T-helper 2 cell treated with Interferon-gamma antibody and Interleukin-4, amounts not matched to agents 5 μg/mL and 100 μg/mL, for 36 hours (primary cell): ENCODE results near the gene TMEM167B.

Source experiments
- DNase-seq: peaks from one replicate; pipeline ENCODE4 v3.0.0; 2021; ENCODE audit warnings: low spot score
- H3K27ac Mint-ChIP-seq: one replicate; pipeline ENCODE4 v1.8.0; 2021; ENCODE audit warnings: mild to moderate bottlenecking, mixed read lengths
- H3K27me3 Mint-ChIP-seq: one replicate; pipeline ENCODE4 v1.8.0; 2021; ENCODE audit warnings: low read depth, mixed read lengths
- H3K36me3 Mint-ChIP-seq: one replicate; pipeline ENCODE4 v1.8.0; 2021; ENCODE audit warnings: low read depth, mixed read lengths
- H3K4me1 Mint-ChIP-seq: one replicate; pipeline ENCODE4 v1.8.0; 2021; ENCODE audit warnings: low read depth, mixed read lengths
- H3K4me3 Mint-ChIP-seq: one replicate; pipeline ENCODE4 v1.8.0; 2022; ENCODE audit warnings: mild to moderate bottlenecking, moderate library complexity, mixed read lengths
- H3K9me3 Mint-ChIP-seq: one replicate; pipeline ENCODE4 v1.8.0; 2021; ENCODE audit warnings: mixed read lengths

The TMEM167B gene

DNA sequence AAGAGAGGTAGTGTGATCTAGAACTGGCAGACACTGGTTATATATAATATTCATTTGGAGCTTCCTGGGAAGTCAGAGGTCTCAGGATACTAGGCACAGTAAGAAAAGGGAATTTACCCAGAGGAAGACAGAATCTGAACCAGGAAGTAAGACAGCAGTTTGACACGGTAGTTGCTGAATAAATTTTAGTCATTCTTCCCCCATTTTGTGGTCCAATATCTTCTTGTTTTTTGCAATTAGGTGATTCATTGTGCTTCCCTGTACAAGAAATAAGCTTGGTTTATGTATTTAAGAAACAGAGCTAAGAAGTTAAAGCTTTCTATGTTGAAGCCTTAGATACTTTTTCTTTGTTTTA, 1.3 kb downstream of the TMEM167B start:
- peak overlapping the region; percentile 97 for H3K27ac Mint-ChIP-seq
- H3K4me3 Mint-ChIP-seq, result peak overlapping the region; percentile 92
- no peaks in the 10 kb centered on the region for H3K27me3 Mint-ChIP-seq
- peaks cover 28% of the 10 kb centered on the region for H3K4me1 Mint-ChIP-seq
- H3K9me3 Mint-ChIP-seq, result no peaks in the 10 kb centered on the region
- peaks cover 24% of the 10 kb centered on the region for H3K36me3 Mint-ChIP-seq
- no peak for DNase-seq

DNA sequence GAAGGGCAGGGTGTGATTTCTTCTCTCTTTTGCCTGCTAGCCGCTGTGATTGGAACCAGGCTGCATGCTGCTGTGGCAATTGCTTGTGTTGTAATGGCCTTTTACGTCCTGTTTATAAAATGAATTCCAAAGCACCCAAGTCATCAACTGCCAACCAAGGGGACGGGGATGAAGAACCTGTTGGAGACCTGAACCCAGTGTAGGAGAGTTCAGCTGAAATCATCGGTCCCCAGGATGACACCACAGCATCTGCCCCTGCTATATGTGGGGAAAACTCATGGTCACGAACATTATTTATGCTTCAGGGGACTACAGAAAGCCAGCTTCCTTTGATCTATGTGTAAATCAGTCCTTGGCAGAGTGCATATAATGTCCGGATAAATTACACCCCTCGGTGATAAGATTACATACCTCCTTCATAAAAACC, 3.8 kb downstream of the TMEM167B start:
- Mint-ChIP-seq H3K9me3 (no peaks in the 10 kb centered on the region), H3K27me3 (no peaks in the 10 kb centered on the region), H3K36me3 (peaks cover 26% of the 10 kb centered on the region), H3K4me3 (no peak overlapping the region), H3K27ac (no peak overlapping the region), H3K4me1 (peaks cover 24% of the 10 kb centered on the region)
- no peak for DNase-seq

DNA sequence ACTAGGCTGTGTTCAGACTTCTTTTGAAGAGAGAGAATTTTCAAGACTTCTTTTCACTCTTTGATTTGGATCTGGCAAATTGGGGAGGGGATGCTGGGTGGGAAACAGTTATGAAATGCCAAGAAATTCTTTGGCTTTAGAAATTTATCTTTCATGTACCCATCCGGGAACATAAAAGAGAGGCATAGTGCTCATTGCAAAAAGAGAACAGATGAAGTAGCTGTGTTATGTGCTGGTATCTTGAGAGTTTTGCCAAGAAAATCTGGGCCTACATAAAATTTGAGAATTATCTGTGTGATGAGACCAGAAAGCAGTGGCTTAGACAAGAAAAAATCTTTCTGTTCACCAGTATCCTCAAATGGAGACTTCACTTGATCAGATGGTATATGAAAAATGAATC, 4.3 kb downstream of the TMEM167B start:
- DNase-seq, result no peak
- Mint-ChIP-seq H3K36me3 (peaks cover 26% of the 10 kb centered on the region), H3K9me3 (no peaks in the 10 kb centered on the region), H3K27ac (no peak overlapping the region), H3K27me3 (no peaks in the 10 kb centered on the region), H3K4me3 (no peak overlapping the region), H3K4me1 (peaks cover 21% of the 10 kb centered on the region)

DNA sequence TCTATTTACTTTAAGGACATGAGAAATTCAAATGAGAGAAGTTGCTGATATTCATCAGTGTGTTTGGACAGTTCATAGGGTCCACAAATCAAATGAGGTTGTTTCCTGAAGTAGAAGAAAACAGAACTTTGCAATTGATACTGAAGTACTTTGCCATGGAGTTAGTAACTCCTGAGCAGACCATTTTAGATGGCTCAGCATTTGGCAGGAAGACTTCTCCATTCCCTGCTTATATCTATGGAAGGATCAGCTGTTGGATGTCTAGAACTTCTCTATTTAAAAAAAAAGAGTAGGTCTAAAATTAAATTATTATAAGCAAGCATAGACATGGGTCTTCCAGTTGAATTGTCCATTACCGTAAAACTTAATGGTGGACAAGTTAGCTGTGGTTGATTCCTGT, 5.1 kb downstream of the TMEM167B start:
- no peak overlapping the region for H3K27ac Mint-ChIP-seq
- peaks cover 20% of the 10 kb centered on the region for H3K4me1 Mint-ChIP-seq
- no peaks in the 10 kb centered on the region for H3K27me3 Mint-ChIP-seq
- H3K4me3 Mint-ChIP-seq, result no peak overlapping the region
- DNase-seq, result no peak
- H3K36me3 Mint-ChIP-seq, result peaks cover 28% of the 10 kb centered on the region
- H3K9me3 Mint-ChIP-seq, result no peaks in the 10 kb centered on the region

DNA sequence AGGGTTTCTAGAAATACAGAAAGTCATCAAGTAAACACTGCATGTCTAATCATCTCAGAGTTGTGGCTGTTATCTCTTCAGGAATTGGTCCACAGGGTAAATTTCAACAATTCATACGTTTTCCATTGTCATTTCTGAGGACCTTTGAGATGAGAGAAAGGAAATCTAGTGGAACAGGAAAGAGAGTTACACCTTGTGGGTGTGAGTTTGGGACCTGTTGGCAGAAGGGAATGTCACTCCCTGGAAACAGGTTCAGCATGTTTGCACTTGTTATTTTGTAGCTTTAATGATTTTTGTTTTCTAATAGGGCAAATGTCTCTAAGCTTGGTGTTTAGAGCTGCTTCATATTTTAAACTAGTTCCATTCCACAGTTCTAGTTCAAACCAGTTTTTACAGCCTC, 5.6 kb downstream of the TMEM167B start:
- Mint-ChIP-seq H3K36me3 (peaks cover 29% of the 10 kb centered on the region), H3K9me3 (no peaks in the 10 kb centered on the region), H3K27me3 (no peaks in the 10 kb centered on the region), H3K4me3 (no peak overlapping the region), H3K27ac (no peak overlapping the region), H3K4me1 (peaks cover 20% of the 10 kb centered on the region)
- no peak for DNase-seq

DNA sequence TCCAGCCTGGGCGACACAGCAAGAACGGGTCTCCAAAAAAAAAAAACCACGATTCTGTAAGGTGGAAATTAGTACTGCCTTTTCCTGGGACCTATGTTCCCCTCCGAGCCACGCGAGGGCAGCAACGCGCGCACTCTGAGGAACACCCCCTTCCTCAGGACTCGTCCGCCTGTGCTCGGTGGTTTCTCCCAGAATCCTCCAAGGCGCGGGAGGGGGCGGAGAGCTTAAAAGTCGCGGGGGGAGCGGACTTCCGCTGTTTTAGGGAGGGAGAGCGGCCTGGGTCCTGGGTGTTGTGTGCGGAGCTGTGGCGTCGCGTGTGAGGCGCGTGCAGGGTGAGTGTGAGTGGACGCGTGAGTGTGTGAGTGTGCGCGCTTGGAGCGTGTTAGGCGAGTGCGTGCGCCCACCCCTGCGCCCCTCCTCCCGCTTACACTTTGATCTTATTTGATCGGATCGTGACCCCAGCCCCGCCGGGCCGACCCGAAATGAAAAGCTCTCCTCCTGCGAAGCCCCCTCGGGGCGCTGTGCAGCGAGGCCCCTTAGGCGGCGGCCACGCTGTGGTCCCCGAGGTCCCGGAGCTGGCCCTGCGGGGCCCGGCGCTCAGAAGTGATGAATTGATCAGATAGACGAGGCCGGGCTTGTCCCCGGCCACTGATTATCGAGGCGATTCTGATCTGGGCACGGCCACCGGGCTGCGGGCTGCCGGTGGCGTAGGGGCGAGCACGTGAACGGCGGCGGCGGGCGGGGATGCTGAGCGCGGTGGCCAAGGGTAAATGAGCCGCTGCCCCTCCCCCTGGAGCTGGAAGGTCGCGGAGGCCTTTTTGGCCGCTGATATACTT, 9.6 kb downstream of the TMEM167B start:
- H3K36me3 Mint-ChIP-seq, result peaks cover 15% of the 10 kb centered on the region
- H3K4me1 Mint-ChIP-seq, result peaks cover 5% of the 10 kb centered on the region
- no peaks in the 10 kb centered on the region for H3K9me3 Mint-ChIP-seq
- H3K4me3 Mint-ChIP-seq, result peak overlapping the region; percentile 93
- no peaks in the 10 kb centered on the region for H3K27me3 Mint-ChIP-seq
- DNase-seq, result peak; percentile 94
- H3K27ac Mint-ChIP-seq, result peak overlapping the region; percentile 94

DNA sequence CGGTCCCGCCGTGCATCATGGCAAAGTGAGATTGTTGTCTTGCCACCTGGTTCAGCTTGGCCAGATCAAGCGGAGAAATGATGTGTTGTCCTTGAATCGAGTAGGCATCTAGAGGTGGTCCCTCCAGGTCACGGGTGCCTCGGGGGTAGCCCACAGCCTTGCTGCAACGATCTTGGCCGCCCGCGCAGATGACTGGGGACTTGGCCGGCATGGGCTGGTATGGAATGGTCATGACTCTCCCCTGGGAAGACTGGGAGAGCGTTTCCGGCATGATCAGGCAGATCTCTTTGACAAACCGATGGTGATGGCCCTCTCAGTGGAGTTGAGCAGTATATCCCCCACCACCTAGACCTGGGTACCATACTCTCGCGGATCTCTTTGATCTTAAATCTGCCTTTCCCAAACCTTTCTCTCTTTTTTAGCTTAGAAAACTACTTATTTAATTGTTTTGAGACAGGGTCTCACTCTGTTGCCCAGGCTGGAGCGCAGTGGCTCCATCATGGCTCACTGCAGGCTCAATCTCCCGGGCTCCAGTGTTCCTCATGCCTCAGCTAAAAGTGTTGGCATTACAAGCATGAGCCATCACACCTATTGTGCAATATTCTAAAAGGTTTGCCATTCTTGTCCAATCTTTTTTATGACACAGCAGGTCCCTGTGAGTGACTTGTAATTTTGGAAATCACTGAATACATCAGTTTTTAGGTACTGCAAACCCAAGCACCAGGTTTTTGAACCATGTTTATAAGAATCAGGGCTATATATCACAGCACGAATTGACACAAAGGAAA, 14.0 kb downstream of the TMEM167B start:
- Mint-ChIP-seq H3K27me3 (peaks cover 5% of the 10 kb centered on the region), H3K27ac (no peak overlapping the region), H3K36me3 (peaks cover 14% of the 10 kb centered on the region), H3K4me1 (peaks cover 6% of the 10 kb centered on the region), H3K4me3 (no peak overlapping the region), H3K9me3 (no peaks in the 10 kb centered on the region)
- DNase-seq, result no peak

DNA sequence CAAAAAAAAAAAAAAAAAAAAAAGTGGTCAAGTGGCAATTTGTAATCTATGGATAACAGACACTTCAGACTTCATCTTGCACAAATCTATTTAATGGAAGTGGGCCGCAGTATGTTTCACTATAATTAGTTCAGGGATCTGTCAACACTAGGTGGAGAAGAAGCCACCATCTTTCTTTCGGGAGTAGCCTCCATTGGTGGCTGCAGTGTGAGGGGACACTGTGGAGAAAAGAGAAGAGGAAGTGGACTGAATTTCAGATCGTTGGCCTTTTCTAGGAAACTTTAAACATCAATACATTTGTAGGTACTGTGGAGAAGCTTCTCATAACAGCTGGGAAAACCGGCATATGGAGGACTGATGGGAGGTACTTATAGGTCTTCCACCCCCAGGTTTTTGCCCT, 15.3 kb downstream of the TMEM167B start:
- Mint-ChIP-seq H3K9me3 (no peaks in the 10 kb centered on the region), H3K27me3 (peaks cover 16% of the 10 kb centered on the region), H3K4me1 (peaks cover 5% of the 10 kb centered on the region), H3K27ac (no peak overlapping the region), H3K4me3 (no peak overlapping the region), H3K36me3 (peaks cover 10% of the 10 kb centered on the region)
- no peak for DNase-seq

DNA sequence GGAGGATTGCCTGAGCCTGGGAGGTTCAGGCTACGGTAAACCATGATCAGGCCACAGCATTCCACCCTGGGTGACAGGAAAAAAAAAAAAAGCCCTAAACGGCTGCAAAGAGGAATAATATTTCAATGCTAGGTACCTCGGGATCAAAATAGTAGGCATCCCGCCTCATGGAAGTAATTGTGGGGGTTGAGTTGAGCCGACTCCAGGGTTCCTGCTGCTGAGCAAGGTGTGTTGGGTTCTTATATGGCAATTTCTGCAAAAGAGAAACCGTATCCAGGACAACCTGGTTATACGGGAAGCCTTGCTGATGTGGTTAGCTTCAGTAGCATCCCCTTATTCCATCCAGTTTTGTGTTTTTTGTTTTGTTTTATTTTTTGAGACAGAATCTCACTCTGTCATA, 17.2 kb downstream of the TMEM167B start:
- H3K4me3 Mint-ChIP-seq, result no peak overlapping the region
- peaks cover 24% of the 10 kb centered on the region for H3K27me3 Mint-ChIP-seq
- H3K27ac Mint-ChIP-seq, result no peak overlapping the region
- peaks cover 7% of the 10 kb centered on the region for H3K4me1 Mint-ChIP-seq
- H3K36me3 Mint-ChIP-seq, result peaks cover 6% of the 10 kb centered on the region
- H3K9me3 Mint-ChIP-seq, result no peaks in the 10 kb centered on the region
- no peak for DNase-seq

DNA sequence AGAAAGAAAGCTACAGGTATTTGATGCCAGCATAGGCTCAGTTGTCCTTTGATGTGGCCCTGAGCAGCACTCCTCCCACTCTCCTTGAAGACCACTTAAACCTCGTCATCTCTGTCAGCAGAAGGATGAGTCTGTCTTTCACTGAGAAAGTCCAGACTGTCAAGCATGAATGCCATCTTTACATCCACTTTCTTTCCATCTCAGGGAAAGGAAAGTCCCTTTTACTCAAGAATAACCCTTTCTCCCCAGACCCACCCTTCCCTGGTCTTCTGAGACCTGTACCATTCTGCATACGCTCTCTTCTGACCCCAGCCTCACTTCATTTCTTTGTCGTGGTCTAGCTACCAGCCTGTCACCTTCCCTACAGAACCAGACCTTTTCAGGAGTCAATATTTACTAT, 19.3 kb downstream of the TMEM167B start:
- H3K9me3 Mint-ChIP-seq, result no peaks in the 10 kb centered on the region
- peaks cover 36% of the 10 kb centered on the region for H3K27me3 Mint-ChIP-seq
- H3K36me3 Mint-ChIP-seq, result no peaks in the 10 kb centered on the region
- DNase-seq, result no peak
- no peak overlapping the region for H3K4me3 Mint-ChIP-seq
- H3K4me1 Mint-ChIP-seq, result peaks cover 22% of the 10 kb centered on the region
- H3K27ac Mint-ChIP-seq, result no peak overlapping the region

DNA sequence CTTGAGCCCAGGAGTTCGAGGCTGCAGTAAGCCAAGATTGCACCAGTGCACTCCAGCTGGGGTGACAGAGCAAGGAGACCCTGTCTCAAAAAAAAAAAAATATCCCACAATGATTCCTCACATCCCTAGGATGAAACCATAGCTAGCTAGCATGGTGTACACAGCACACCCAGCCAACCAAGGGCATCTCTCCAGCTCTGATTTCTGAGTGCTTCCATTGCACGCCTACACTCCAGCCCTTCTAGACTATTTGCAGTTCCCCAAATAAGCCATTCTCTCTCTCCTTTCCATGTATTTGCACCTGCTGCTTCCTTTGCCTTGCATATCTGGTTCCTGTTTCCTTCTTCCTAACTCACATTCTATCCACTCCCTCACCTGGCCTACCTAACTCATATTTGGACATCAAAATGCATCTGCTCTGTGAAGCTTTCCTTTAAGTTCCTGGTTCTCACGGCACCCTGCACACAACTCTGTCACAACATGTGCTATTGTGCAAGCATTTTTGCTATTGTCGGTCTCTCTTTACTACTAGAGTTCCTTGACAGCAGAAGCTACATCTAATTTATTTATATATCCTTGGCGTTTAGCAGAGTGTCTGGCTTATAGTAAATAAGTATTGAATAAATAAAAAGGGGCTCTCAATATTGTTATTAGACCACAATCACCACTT, 21.0 kb downstream of the TMEM167B start:
- peaks cover 33% of the 10 kb centered on the region for H3K4me1 Mint-ChIP-seq
- DNase-seq, result no peak
- H3K4me3 Mint-ChIP-seq, result no peak overlapping the region
- no peak overlapping the region for H3K27ac Mint-ChIP-seq
- peaks cover 36% of the 10 kb centered on the region for H3K27me3 Mint-ChIP-seq
- no peaks in the 10 kb centered on the region for H3K36me3 Mint-ChIP-seq
- no peaks in the 10 kb centered on the region for H3K9me3 Mint-ChIP-seq

DNA sequence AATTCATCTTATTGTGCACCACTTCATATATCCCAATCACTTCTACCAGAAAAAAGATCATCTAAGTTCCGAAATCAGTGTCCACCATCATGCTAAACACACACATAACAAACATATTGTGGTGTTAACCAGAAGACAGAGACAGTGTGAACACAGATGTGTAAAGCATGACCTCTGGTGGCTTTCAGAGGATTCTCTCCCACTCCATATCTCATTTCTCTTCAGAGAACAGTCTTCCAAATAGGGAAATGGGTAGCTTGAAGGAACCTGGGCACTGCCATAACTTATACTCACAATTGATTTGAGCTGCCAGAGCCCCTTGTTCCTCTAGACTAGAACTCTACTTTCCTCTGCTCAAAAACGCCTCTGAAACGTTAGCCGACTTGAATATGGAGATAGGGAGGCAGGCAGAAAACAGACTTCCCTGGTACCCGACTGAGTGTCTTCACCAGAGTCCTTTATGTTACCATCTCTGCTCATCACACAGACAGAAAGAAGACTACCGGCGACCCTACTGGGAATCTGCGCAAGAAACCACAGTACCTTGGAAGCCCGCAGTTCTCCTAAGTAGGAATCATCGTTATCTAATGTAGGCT, 21.6 kb downstream of the TMEM167B start:
- Mint-ChIP-seq H3K9me3 (no peaks in the 10 kb centered on the region), H3K4me3 (peak overlapping the region; percentile 85), H3K4me1 (peaks cover 31% of the 10 kb centered on the region)

DNA sequence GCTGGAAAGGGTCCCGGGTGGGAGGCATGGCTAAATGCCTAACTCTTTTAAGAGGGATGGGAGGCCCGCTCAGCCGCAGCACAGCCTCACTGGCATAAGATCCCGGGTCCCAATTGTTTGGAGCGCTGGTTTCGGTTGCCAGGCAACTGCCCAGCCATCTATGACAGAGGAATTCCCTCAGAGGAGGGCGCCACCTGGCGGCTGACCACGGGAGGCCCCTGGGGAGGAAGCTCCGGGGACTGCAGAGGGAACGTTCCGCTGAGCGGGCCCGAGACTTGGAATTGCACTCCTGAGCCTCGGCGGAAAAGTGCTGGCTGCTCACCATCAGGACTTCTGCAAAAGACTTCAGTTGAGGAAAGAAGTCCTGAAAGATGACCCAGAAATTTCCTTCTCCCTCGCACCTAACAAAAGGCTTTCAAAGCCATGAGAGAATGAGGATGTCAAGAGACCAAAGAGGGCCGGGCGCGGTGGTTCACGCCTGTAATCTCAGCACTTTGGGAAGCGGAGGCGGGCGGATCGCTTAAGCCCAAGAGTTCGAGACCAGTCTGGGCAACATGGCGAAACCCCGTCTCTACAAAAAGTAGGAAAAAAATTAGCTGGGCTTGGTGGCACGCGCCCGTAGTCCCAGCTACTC, 22.2 kb downstream of the TMEM167B start:
- H3K27me3 Mint-ChIP-seq, result peaks cover 36% of the 10 kb centered on the region
- peak overlapping the region; percentile 85 for H3K4me3 Mint-ChIP-seq
- H3K9me3 Mint-ChIP-seq, result no peaks in the 10 kb centered on the region
- peak overlapping the region; percentile 58 for H3K27ac Mint-ChIP-seq
- peak; percentile 80 for DNase-seq
- peaks cover 31% of the 10 kb centered on the region for H3K4me1 Mint-ChIP-seq
- H3K36me3 Mint-ChIP-seq, result no peaks in the 10 kb centered on the region

More for the DNA sequence above, 21.6 kb downstream of the TMEM167B start:
- Mint-ChIP-seq H3K27me3 (peaks cover 36% of the 10 kb centered on the region), H3K27ac (peak overlapping the region; percentile 58), H3K36me3 (no peaks in the 10 kb centered on the region)
- DNase-seq, result no peak
